ENCODE results near the gene FOXA3. TPM values are rescaled to one million over a fixed set of nuclear protein-coding genes. Genes with fewer than 3 reads are reported as not detected.
"Not testable (repeated sequence)": the region's sequence is repeated elsewhere in the genome, so short reads cannot be mapped to it uniquely, and the experiment has no call there.

Gene FOXA3
- total RNA-seq, 1 donor from 2014 or later: 7.3 TPM

GRCh38 chr19:45864629-45865082 is 530 bp downstream of the FOXA3 start:
- H3K4me3 Mint-ChIP-seq: peak overlapping the region; percentile 76
- peaks cover under 1% of the 10 kb centered on the region for H4K20me1 ChIP-seq (ENCODE audit: low read depth)
- H3K27ac Mint-ChIP-seq: no peak overlapping the region
- peaks cover 42% of the 10 kb centered on the region for H3K27me3 Mint-ChIP-seq (ENCODE audit: insufficient read depth, low read depth)
- no peak for DNase-seq (ENCODE audit: low spot score)
- H3K9me3 ChIP-seq (ENCODE audit: low read depth): no peaks in the 10 kb centered on the region
- H3K4me2 ChIP-seq: peak overlapping the region; percentile 79
- peak overlapping the region; percentile 98 for H2AFZ ChIP-seq (replicated peaks)
- TF ChIP-seq CTCF (IDR thresholded peaks at IDR 0.05) (no peak), EZH2 (IDR thresholded peaks at IDR 0.05) (no peak), EZH2phosphoT487 (IDR thresholded peaks at IDR 0.05) (no peak)
- peaks cover 2% of the 10 kb centered on the region for H3K9me3 Mint-ChIP-seq
- H3K4me1 ChIP-seq: peaks cover 4% of the 10 kb centered on the region
- peak overlapping the region; percentile 82 for H3K4me3 ChIP-seq
- peaks cover 13% of the 10 kb centered on the region for H3K4me1 Mint-ChIP-seq
- peaks cover 2% of the 10 kb centered on the region for H3K36me3 Mint-ChIP-seq
- peaks cover 50% of the 10 kb centered on the region for H3K79me2 ChIP-seq (ENCODE audit: low read depth)
- H3K36me3 ChIP-seq: no peaks in the 10 kb centered on the region
- peaks cover 29% of the 10 kb centered on the region for H3F3A ChIP-seq (ENCODE audit: low read depth)
- H3K27me3 ChIP-seq: peaks cover 8% of the 10 kb centered on the region
- no peak overlapping the region for H3K27ac ChIP-seq
- peak overlapping the region; percentile 29 for H3K9ac ChIP-seq

- Histone ChIP-seq H3K4me1 (peaks cover 4% of the 10 kb centered on the region), H3K4me3 (peak overlapping the region; percentile 82), H4K20me1 (ENCODE audit: low read depth) (no peaks in the 10 kb centered on the region), H3K4me2 (peak overlapping the region; percentile 79), H3K36me3 (no peaks in the 10 kb centered on the region), H3F3A (ENCODE audit: low read depth) (peaks cover 29% of the 10 kb centered on the region), H3K27me3 (peaks cover 8% of the 10 kb centered on the region), H3K79me2 (ENCODE audit: low read depth) (peaks cover 42% of the 10 kb centered on the region), H3K9ac (no peak overlapping the region), H3K9me3 (ENCODE audit: low read depth) (no peaks in the 10 kb centered on the region), H3K27ac (no peak overlapping the region), H2AFZ (replicated peaks) (no peak overlapping the region)
- H3K9me3 Mint-ChIP-seq: peaks cover 2% of the 10 kb centered on the region
- H3K4me1 Mint-ChIP-seq: peaks cover 13% of the 10 kb centered on the region
- H3K27me3 Mint-ChIP-seq (ENCODE audit: insufficient read depth, low read depth): peaks cover 42% of the 10 kb centered on the region
- DNase-seq (ENCODE audit: low spot score): no peak
- no peak for TF ChIP-seq EZH2 (IDR thresholded peaks at IDR 0.05)
- TF ChIP-seq EZH2phosphoT487 (IDR thresholded peaks at IDR 0.05): no peak
- no peak overlapping the region for H3K27ac Mint-ChIP-seq
- no peak overlapping the region for H3K4me3 Mint-ChIP-seq
- peaks cover 2% of the 10 kb centered on the region for H3K36me3 Mint-ChIP-seq
Measured at GRCh38 chr19:45865269-45865948, 1.3 kb downstream of the FOXA3 start.

- H3K4me2 ChIP-seq: no peak overlapping the region
- H3K27ac Mint-ChIP-seq: no peak overlapping the region
Measured at GRCh38 chr19:45866400-45867176, 2.5 kb downstream of the FOXA3 start.

GRCh38 chr19:45867241-45867640 is 3.1 kb downstream of the FOXA3 start:
- not testable (repeated sequence) for H3K9me3 Mint-ChIP-seq; H3K9ac ChIP-seq; H3K4me2 ChIP-seq; H3K4me1 ChIP-seq; H4K20me1 ChIP-seq (ENCODE audit: low read depth); H3K27ac Mint-ChIP-seq; H3K4me3 Mint-ChIP-seq; H3K36me3 ChIP-seq; H3K9me3 ChIP-seq (ENCODE audit: low read depth); H3K4me1 Mint-ChIP-seq; H3K27ac ChIP-seq; DNase-seq (ENCODE audit: low spot score); H3K27me3 ChIP-seq; H3K36me3 Mint-ChIP-seq; H3K4me3 ChIP-seq; H2AFZ ChIP-seq (replicated peaks)
- H3K27me3 Mint-ChIP-seq (ENCODE audit: insufficient read depth, low read depth): peaks cover 46% of the 10 kb centered on the region
- peaks cover 18% of the 10 kb centered on the region for H3F3A ChIP-seq (ENCODE audit: low read depth)
- H3K79me2 ChIP-seq (ENCODE audit: low read depth): peaks cover 24% of the 10 kb centered on the region

More at GRCh38 chr19:45866400-45867176, 2.5 kb downstream of the FOXA3 start:
- Mint-ChIP-seq H3K4me1 (peaks cover 13% of the 10 kb centered on the region), H3K27me3 (ENCODE audit: insufficient read depth, low read depth) (peaks cover 44% of the 10 kb centered on the region), H3K36me3 (no peaks in the 10 kb centered on the region), H3K4me3 (no peak overlapping the region), H3K9me3 (peaks cover 2% of the 10 kb centered on the region)
- peaks cover 30% of the 10 kb centered on the region for H3K79me2 ChIP-seq (ENCODE audit: low read depth)
- H3K27ac ChIP-seq: no peak overlapping the region
- H3K4me3 ChIP-seq: no peak overlapping the region
- no peaks in the 10 kb centered on the region for H4K20me1 ChIP-seq (ENCODE audit: low read depth)
- H3K36me3 ChIP-seq: no peaks in the 10 kb centered on the region
- no peak overlapping the region for H2AFZ ChIP-seq (replicated peaks)
- TF ChIP-seq EZH2phosphoT487 (IDR thresholded peaks at IDR 0.05): no peak
- no peak for TF ChIP-seq CTCF (IDR thresholded peaks at IDR 0.05)
- TF ChIP-seq EZH2 (IDR thresholded peaks at IDR 0.05): no peak
- no peak overlapping the region for H3K9ac ChIP-seq
- no peak for DNase-seq (ENCODE audit: low spot score)
- H3F3A ChIP-seq (ENCODE audit: low read depth): peaks cover 21% of the 10 kb centered on the region
- peaks cover 8% of the 10 kb centered on the region for H3K27me3 ChIP-seq
- peaks cover 3% of the 10 kb centered on the region for H3K4me1 ChIP-seq
- H3K9me3 ChIP-seq (ENCODE audit: low read depth): no peaks in the 10 kb centered on the region

Measured in neural progenitor cell (in vitro differentiated cells).